Activated CD8-positive, alpha-beta memory T cell treated with anti-CD3 and anti-CD28 coated beads, Interleukin-2, amount 50 U/mL, for 24 hours (primary cell): Measurements from ENCODE around the gene APC.
"Not testable (repeated sequence)": the region's sequence is repeated elsewhere in the genome, so short reads cannot be mapped to it uniquely, and the experiment has no call there.

ENCODE experiments used
- DNase-seq: peaks from one replicate; pipeline ENCODE4 v3.0.0-alpha.2; 2020; ENCODE audit errors: extremely low read depth

The APC gene

GRCh38 chr5:112716895-112717294 is 20.8 kb upstream of the APC start:
- not testable (repeated sequence) for DNase-seq

GRCh38 chr5:112717506-112718082 is 20.1 kb upstream of the APC start:
- DNase-seq, result no peak

GRCh38 chr5:112718344-112718743 is 19.3 kb upstream of the APC start:
- DNase-seq, result no peak

GRCh38 chr5:112720576-112720975 is 17.1 kb upstream of the APC start:
- no peak for DNase-seq

- DNase-seq, result no peak
These were observed 12.8 kb upstream of the APC start for GRCh38 chr5:112724901-112725300.

GRCh38 chr5:112729630-112730029 is 8.1 kb upstream of the APC start:
- DNase-seq, result no peak

- no peak for DNase-seq
These were observed 5.6 kb upstream of the APC start for GRCh38 chr5:112732131-112732530.

GRCh38 chr5:112733586-112733985 is 4.1 kb upstream of the APC start:
- no peak for DNase-seq

GRCh38 chr5:112734597-112734996 is 3.1 kb upstream of the APC start:
- no peak for DNase-seq

GRCh38 chr5:112735702-112736101 is 2.0 kb upstream of the APC start:
- DNase-seq, result no peak

- no peak for DNase-seq
These were observed 619 bp upstream of the APC start for GRCh38 chr5:112737070-112737462.

GRCh38 chr5:112738191-112738560 is 491 bp downstream of the APC start:
- DNase-seq, result no peak

- DNase-seq, result no peak
These were observed 4.7 kb downstream of the APC start for GRCh38 chr5:112742424-112742823.

GRCh38 chr5:112743631-112744030 is 5.9 kb downstream of the APC start:
- DNase-seq, result no peak

GRCh38 chr5:112752335-112752734 is 14.7 kb downstream of the APC start:
- DNase-seq, result no peak

- no peak for DNase-seq
These were observed 18.0 kb downstream of the APC start for GRCh38 chr5:112755703-112756102.

- DNase-seq, result no peak
These were observed 20.0 kb downstream of the APC start for GRCh38 chr5:112757468-112758208.

- no peak for DNase-seq
These were observed 21.0 kb downstream of the APC start for GRCh38 chr5:112758676-112759075.

GRCh38 chr5:112762113-112762810 is 24.6 kb downstream of the APC start:
- DNase-seq, result no peak

GRCh38 chr5:112763165-112763564 is 25.5 kb downstream of the APC start:
- DNase-seq, result no peak

- no peak for DNase-seq
These were observed 34.4 kb downstream of the APC start for GRCh38 chr5:112772124-112772523.

GRCh38 chr5:112776301-112776856 is 38.7 kb downstream of the APC start:
- DNase-seq, result no peak

- DNase-seq, result no peak
These were observed 41.8 kb downstream of the APC start for GRCh38 chr5:112779531-112779930.
